Panc1 (cell line): Measurements from ENCODE around the gene HPCAL4. TPM values are rescaled to one million over a fixed set of nuclear protein-coding genes. Genes with fewer than 3 reads are reported as not detected.

Source experiments
- ATAC-seq: fragments of 200-7000 bp; cut with Tn5 transposase; 2 replicates; pipeline ENCODE4 v1.9.1; 2020; ENCODE audit warnings: mild to moderate bottlenecking, moderate library complexity
- BruUV-seq: library from RNA; stranded (reverse); fragments of 400-500 nt; replicated peaks from 2 replicates; lab custom pipeline; 2021; lab: Mats Ljungman, UMichigan
- CTCF ChIA-PET: fragments of 300-600 bp; sonication (Branson Sonifier 250); formaldehyde crosslinking; loops from one replicate; lab custom pipeline; 2022; ENCODE audit warnings: antibody characterized with exemption; lab: Charles Lee
- POLR2A ChIA-PET: fragments of 300-600 bp; sonication (Branson Sonifier 250); formaldehyde crosslinking; loops from one replicate; lab custom pipeline; 2022; ENCODE audit warnings: antibody characterized with exemption; lab: Charles Lee
- DNase-seq: peaks from one replicate; pipeline ENCODE4 v3.0.0-alpha.2; 2010; ENCODE audit warnings: low read depth, low spot score
- H3K27ac ChIP-seq: 2 replicates; pipeline ENCODE4 v1.5.1; 2011; ENCODE audit warnings: mild to moderate bottlenecking, low read length, inconsistent platforms
- H3K27me3 ChIP-seq: fragments of 200-500 bp; sonication (Bioruptor generic); 2 replicates; pipeline ENCODE4 v1.6.0; 2014; ENCODE audit warnings: low read length, inconsistent platforms; ENCODE audit not compliant: control insufficient read depth, insufficient read depth
- H3K36me3 ChIP-seq: fragments of 200-500 bp; sonication (Bioruptor generic); 2 replicates; pipeline ENCODE4 v1.5.1; 2014; ENCODE audit warnings: inconsistent platforms, mild to moderate bottlenecking, low read length, moderate library complexity; ENCODE audit not compliant: control insufficient read depth, insufficient read depth
- H3K4me1 ChIP-seq: 2 replicates; pipeline ENCODE4 v1.5.1; 2011; ENCODE audit warnings: inconsistent platforms, mild to moderate bottlenecking, low read length, moderate library complexity; ENCODE audit not compliant: control insufficient read depth, insufficient read depth
- H3K4me3 ChIP-seq, 2 experiments: 2 replicates each; pipeline ENCODE4 v1.5.1; 2011 to 2012; ENCODE audit warnings: low read depth in 2 of 2, low read length in 2 of 2, mild to moderate bottlenecking in 2 of 2, inconsistent platforms in 1 of 2, moderate library complexity in 1 of 2
- H3K9me3 ChIP-seq: fragments of 200-500 bp; sonication (Bioruptor generic); 2 replicates; pipeline ENCODE4 v1.5.1; 2014; ENCODE audit warnings: low read depth, mild to moderate bottlenecking, inconsistent platforms, low read length, moderate library complexity; ENCODE audit not compliant: control insufficient read depth, insufficient read depth
- POLR2AphosphoS5 ChIP-seq: IDR thresholded peaks from 2 replicates; pipeline ENCODE4 v1.6.1; 2012; ENCODE audit warnings: mild to moderate bottlenecking, low read depth, low read length, moderate library complexity
- SIN3A ChIP-seq: IDR thresholded peaks from 2 replicates; pipeline ENCODE4 v1.6.1; 2012; ENCODE audit warnings: low read depth, mild to moderate bottlenecking, low read length, moderate library complexity, borderline replicate concordance; ENCODE audit not compliant: insufficient read depth
- TCF7L2 ChIP-seq: IDR thresholded peaks from 2 replicates; pipeline ENCODE4 v1.6.1; 2011; ENCODE audit warnings: mild to moderate bottlenecking, low read depth, low read length, inconsistent platforms
- in situ Hi-C: cut with HindIII; loops from 2 replicates; pipeline ENCODE4 v1.10.0; 2016; ENCODE audit warnings: low sequenced_read_pairs, low pct_unique_long_range_greater_than_20kb
- intact Hi-C: fragments of 100-400 bp; cut with micrococcal nuclease; formaldehyde crosslinking; loops from one replicate; pipeline ENCODE4 v1.10.0; 2022; ENCODE audit not compliant: unreplicated experiment
- total RNA-seq: library from RNA; stranded (reverse); gene quantifications from one replicate; pipeline ENCODE4 v1.2.1, GENCODE V29; 2021; ENCODE audit not compliant: unreplicated experiment
- TF ChIP-seq, protein P1 (sequence below): fragments of 450-650 bp; IDR thresholded peaks from 2 replicates; pipeline ENCODE4 v1.5.1; 2017; ENCODE audit warnings: mild to moderate bottlenecking
- TF ChIP-seq, protein P2 (sequence below), 2 experiments: IDR thresholded peaks; 2 replicates each; pipeline ENCODE4 v1.6.1; 2011 to 2012; ENCODE audit warnings: low read depth in 2 of 2, control low read depth in 1 of 2, low read length in 1 of 2, mild to moderate bottlenecking in 1 of 2, moderate library complexity in 1 of 2; ENCODE audit not compliant: insufficient read depth in 1 of 2

HPCAL4 gene
- total RNA-seq, 1 experiment from 2014 or later, result 0.21 TPM

DNA sequence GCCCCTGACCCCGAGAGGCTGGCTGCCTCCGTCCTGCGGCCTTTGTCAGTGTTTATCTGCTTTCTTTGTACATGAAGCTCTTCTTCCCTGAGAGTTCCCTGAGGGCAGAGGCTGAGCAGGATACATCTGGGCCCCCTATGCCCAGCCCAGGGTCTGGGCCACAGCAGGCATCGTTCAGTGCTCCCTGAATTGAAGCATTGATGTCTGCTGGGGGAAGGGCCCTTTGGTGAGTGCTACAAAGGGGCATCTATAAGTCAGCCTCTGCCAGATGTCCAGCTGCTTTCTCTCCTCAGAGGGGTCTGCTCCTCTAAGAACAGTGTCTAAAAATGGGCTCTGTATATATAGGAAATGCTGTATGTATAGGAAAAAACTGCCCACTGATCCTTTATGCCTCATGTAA is 53.9 kb downstream of the HPCAL4 start:
- BruUV-seq, result no TSS peak
- in situ Hi-C loops, result no loop called here
- ChIA-PET POLR2A (no interaction called here), CTCF (interaction anchor here (0.5 to 1.4 kb wide), 2 partner anchors 31 to 56 kb away, joined by 3 to 4 read pairs; no protein-coding TSS in a partner anchor)
- Histone ChIP-seq H3K27me3 (no peaks in the 10 kb centered on the region), H3K9me3 (no peaks in the 10 kb centered on the region), H3K4me1 (0 out of 2 replicates have a peak, but pooled peaks cover 2% of the 10 kb centered on the region), H3K36me3 (no peaks in the 10 kb centered on the region), H3K4me3 (no peak overlapping the region), H3K27ac (no peak overlapping the region)
- intact Hi-C loops, result no loop called here
- DNase-seq (no peak), ATAC-seq (no peak)
- TF ChIP-seq, protein P1, sequence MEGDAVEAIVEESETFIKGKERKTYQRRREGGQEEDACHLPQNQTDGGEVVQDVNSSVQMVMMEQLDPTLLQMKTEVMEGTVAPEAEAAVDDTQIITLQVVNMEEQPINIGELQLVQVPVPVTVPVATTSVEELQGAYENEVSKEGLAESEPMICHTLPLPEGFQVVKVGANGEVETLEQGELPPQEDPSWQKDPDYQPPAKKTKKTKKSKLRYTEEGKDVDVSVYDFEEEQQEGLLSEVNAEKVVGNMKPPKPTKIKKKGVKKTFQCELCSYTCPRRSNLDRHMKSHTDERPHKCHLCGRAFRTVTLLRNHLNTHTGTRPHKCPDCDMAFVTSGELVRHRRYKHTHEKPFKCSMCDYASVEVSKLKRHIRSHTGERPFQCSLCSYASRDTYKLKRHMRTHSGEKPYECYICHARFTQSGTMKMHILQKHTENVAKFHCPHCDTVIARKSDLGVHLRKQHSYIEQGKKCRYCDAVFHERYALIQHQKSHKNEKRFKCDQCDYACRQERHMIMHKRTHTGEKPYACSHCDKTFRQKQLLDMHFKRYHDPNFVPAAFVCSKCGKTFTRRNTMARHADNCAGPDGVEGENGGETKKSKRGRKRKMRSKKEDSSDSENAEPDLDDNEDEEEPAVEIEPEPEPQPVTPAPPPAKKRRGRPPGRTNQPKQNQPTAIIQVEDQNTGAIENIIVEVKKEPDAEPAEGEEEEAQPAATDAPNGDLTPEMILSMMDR, result no peak
- no peak for TF ChIP-seq TCF7L2

DNA sequence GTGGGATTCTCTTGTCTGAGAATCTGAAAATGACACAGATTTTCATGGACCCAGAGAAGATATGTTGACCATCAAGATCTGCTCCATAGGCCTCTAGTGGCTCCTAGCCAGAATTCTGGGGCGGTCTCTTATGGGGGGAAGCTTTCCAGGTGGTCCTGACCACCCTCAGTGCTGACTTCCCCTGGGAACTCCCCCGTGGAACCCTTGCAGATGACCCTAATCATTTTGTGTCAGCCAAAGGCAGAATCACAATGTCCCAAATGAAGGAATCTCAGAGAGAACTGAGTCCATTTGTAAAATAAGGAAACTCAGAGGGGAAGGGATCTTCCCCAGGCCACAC is 55.4 kb downstream of the HPCAL4 start:
- no TSS peak for BruUV-seq
- intact Hi-C loops, result no loop called here
- H3K27me3 ChIP-seq, result no peaks in the 10 kb centered on the region
- 0 out of 2 replicates have a peak, but pooled peaks cover 2% of the 10 kb centered on the region for H3K4me1 ChIP-seq
- H3K4me3 ChIP-seq, result no peak overlapping the region
- no peak overlapping the region for H3K27ac ChIP-seq
- in situ Hi-C loops, result no loop called here
- CTCF ChIA-PET, result no interaction called here
- POLR2A ChIA-PET, result no interaction called here
- TF ChIP-seq POLR2AphosphoS5, result no peak
- TF ChIP-seq SIN3A, result no peak
- TF ChIP-seq, protein P2, sequence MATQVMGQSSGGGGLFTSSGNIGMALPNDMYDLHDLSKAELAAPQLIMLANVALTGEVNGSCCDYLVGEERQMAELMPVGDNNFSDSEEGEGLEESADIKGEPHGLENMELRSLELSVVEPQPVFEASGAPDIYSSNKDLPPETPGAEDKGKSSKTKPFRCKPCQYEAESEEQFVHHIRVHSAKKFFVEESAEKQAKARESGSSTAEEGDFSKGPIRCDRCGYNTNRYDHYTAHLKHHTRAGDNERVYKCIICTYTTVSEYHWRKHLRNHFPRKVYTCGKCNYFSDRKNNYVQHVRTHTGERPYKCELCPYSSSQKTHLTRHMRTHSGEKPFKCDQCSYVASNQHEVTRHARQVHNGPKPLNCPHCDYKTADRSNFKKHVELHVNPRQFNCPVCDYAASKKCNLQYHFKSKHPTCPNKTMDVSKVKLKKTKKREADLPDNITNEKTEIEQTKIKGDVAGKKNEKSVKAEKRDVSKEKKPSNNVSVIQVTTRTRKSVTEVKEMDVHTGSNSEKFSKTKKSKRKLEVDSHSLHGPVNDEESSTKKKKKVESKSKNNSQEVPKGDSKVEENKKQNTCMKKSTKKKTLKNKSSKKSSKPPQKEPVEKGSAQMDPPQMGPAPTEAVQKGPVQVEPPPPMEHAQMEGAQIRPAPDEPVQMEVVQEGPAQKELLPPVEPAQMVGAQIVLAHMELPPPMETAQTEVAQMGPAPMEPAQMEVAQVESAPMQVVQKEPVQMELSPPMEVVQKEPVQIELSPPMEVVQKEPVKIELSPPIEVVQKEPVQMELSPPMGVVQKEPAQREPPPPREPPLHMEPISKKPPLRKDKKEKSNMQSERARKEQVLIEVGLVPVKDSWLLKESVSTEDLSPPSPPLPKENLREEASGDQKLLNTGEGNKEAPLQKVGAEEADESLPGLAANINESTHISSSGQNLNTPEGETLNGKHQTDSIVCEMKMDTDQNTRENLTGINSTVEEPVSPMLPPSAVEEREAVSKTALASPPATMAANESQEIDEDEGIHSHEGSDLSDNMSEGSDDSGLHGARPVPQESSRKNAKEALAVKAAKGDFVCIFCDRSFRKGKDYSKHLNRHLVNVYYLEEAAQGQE (IDR thresholded peaks at IDR 0.05; ENCODE audit: insufficient read depth in 1 of 2, low read depth in 2 of 2, low read length in 1 of 2), result no peak
- TF ChIP-seq, protein P1, result no peak
- TF ChIP-seq TCF7L2, result no peak
- H3K9me3 ChIP-seq, result no peaks in the 10 kb centered on the region
- ATAC-seq (no peak), DNase-seq (no peak)
- no peaks in the 10 kb centered on the region for H3K36me3 ChIP-seq
